Thyroid gland (tissue), 4 donors: ENCODE measurements around the gene PLCB4.

Experiments used
- POLR2A ChIP-seq, 2 donors: fragments of 450-650 bp; IDR thresholded peaks; one replicate each; pipeline ENCODE4 v1.6.1; 2017; ENCODE audit warnings: antibody characterized with exemption in 2 of 2, mild to moderate bottlenecking in 2 of 2, moderate library complexity in 1 of 2
- TF ChIP-seq, protein P1 (sequence below), 6 experiments: fragments of 200-600 bp in 3 of 6; fragments of 450-650 bp in 3 of 6; sonication (generic) in 3 of 6; IDR thresholded peaks; one replicate each; pipeline ENCODE4 v1.5.1; 2016 to 2019; ENCODE audit warnings: antibody characterized with exemption in 6 of 6, mild to moderate bottlenecking in 2 of 6, inconsistent platforms in 1 of 6, moderate library complexity in 1 of 6

DNA sequence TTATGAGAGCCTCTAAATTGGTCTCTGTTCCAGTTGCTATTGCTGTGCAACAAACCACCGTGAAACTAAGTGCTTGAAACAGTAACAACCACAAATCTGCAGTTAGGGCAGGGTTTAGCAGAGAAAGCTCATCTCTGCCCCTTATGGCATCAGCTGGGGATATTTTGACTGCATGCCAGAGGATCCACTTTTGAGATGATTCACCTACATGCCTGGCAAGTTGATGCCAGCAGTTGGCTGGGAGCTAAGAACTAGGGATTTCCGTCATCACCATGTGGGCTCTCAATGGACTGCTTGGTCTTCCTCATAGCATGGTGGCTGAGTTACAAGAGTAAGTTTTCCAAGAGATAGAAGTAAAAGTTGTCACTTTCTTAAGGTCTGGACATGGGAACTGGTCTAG, 35.1 kb downstream of the PLCB4 start:
- TF ChIP-seq, protein P1, sequence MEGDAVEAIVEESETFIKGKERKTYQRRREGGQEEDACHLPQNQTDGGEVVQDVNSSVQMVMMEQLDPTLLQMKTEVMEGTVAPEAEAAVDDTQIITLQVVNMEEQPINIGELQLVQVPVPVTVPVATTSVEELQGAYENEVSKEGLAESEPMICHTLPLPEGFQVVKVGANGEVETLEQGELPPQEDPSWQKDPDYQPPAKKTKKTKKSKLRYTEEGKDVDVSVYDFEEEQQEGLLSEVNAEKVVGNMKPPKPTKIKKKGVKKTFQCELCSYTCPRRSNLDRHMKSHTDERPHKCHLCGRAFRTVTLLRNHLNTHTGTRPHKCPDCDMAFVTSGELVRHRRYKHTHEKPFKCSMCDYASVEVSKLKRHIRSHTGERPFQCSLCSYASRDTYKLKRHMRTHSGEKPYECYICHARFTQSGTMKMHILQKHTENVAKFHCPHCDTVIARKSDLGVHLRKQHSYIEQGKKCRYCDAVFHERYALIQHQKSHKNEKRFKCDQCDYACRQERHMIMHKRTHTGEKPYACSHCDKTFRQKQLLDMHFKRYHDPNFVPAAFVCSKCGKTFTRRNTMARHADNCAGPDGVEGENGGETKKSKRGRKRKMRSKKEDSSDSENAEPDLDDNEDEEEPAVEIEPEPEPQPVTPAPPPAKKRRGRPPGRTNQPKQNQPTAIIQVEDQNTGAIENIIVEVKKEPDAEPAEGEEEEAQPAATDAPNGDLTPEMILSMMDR (IDR thresholded peaks at IDR 0.05) = no peak
- TF ChIP-seq POLR2A (IDR thresholded peaks at IDR 0.05) = no peak
